Chondrocyte (in vitro differentiated cells): ENCODE results near the gene ADGRV1. TPM values are rescaled to one million over a fixed set of nuclear protein-coding genes. Genes with fewer than 3 reads are reported as not detected.

Experiments
- DNase-seq: peaks from one replicate; pipeline ENCODE4 v3.0.0; 2021; ENCODE audit warnings: mixed read lengths, low spot score
- H3K27ac Mint-ChIP-seq: one replicate; pipeline ENCODE4 v1.8.0; 2021; ENCODE audit warnings: mild to moderate bottlenecking, moderate library complexity, mixed read lengths; ENCODE audit not compliant: unreplicated experiment
- H3K27me3 Mint-ChIP-seq: 2 replicates; pipeline ENCODE4 v1.8.0; 2021; ENCODE audit warnings: low read depth, mixed read lengths
- H3K36me3 Mint-ChIP-seq: 2 replicates; pipeline ENCODE4 v1.8.0; 2021; ENCODE audit warnings: low read depth, mixed read lengths
- H3K4me1 Mint-ChIP-seq: 2 replicates; pipeline ENCODE4 v1.8.0; 2021; ENCODE audit warnings: low read depth, mild to moderate bottlenecking, mixed read lengths
- H3K4me3 Mint-ChIP-seq: one replicate; pipeline ENCODE4 v1.8.0; 2021; ENCODE audit warnings: mild to moderate bottlenecking, moderate library complexity, mixed read lengths; ENCODE audit not compliant: unreplicated experiment
- H3K9me3 Mint-ChIP-seq: 2 replicates; pipeline ENCODE4 v1.8.0; 2021; ENCODE audit warnings: low read depth, mixed read lengths
- total RNA-seq: library from RNA; stranded (reverse); gene quantifications from 3 replicates; pipeline ENCODE4 v1.2.1, GENCODE V29; 2021
- TF ChIP-seq, protein P1 (sequence below): fragments of 200-600 bp; sonication (generic); IDR thresholded peaks from 2 replicates; pipeline ENCODE4 v1.5.0; 2021; ENCODE audit warnings: antibody characterized with exemption, mild to moderate bottlenecking, moderate library complexity

ADGRV1 gene
- total RNA-seq, 1 donor from 2014 or later = 1.5 TPM

DNA sequence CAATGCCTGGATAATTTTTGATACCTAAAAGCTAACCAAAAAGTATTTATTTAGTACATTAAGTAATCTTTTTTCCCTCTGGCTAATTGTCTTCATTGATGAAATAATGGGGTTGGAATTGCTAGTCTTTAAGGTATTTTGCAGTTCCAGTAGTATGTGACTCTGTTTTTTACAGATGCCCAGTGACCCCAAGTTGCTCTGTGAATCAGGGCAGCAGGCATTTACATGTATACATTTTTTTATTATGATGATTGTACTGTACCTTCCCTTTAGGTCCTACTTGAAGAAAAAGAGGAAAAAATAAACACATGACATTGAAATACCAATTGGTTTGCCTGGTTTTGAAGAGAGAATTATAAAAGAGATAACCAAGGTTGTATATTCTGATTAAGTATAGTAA is 385.5 kb downstream of the ADGRV1 start:
- no peaks in the 10 kb centered on the region for H3K36me3 Mint-ChIP-seq
- H3K27me3 Mint-ChIP-seq = no peaks in the 10 kb centered on the region
- no peak overlapping the region for H3K4me3 Mint-ChIP-seq
- TF ChIP-seq, protein P1, sequence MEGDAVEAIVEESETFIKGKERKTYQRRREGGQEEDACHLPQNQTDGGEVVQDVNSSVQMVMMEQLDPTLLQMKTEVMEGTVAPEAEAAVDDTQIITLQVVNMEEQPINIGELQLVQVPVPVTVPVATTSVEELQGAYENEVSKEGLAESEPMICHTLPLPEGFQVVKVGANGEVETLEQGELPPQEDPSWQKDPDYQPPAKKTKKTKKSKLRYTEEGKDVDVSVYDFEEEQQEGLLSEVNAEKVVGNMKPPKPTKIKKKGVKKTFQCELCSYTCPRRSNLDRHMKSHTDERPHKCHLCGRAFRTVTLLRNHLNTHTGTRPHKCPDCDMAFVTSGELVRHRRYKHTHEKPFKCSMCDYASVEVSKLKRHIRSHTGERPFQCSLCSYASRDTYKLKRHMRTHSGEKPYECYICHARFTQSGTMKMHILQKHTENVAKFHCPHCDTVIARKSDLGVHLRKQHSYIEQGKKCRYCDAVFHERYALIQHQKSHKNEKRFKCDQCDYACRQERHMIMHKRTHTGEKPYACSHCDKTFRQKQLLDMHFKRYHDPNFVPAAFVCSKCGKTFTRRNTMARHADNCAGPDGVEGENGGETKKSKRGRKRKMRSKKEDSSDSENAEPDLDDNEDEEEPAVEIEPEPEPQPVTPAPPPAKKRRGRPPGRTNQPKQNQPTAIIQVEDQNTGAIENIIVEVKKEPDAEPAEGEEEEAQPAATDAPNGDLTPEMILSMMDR = no peak
- DNase-seq = no peak
- H3K27ac Mint-ChIP-seq = no peak overlapping the region
- no peaks in the 10 kb centered on the region for H3K9me3 Mint-ChIP-seq
- H3K4me1 Mint-ChIP-seq = peaks cover 16% of the 10 kb centered on the region

DNA sequence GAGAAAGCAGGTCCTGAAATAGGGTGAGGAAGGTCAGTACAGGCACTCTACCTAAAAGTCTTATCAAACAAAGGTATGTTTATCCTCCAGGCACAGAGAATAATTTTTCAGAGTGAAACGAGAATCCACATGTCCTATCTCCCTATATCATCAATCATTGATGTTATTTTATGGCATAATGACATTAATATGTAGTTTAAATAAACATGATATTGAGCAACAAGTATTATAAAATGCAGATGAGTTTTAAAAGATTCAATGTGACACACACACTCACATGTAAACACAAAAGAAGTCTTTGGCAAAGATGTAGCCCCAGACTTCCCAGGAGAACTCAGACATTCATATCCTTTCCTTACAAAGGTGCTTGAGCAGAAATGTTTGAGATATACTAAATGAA is 389.1 kb downstream of the ADGRV1 start:
- H3K4me1 Mint-ChIP-seq = no peaks in the 10 kb centered on the region
- H3K9me3 Mint-ChIP-seq = no peaks in the 10 kb centered on the region
- H3K36me3 Mint-ChIP-seq = no peaks in the 10 kb centered on the region
- TF ChIP-seq, protein P1 = no peak
- H3K4me3 Mint-ChIP-seq = no peak overlapping the region
- no peak for DNase-seq
- H3K27me3 Mint-ChIP-seq = peaks cover 1% of the 10 kb centered on the region
- H3K27ac Mint-ChIP-seq = no peak overlapping the region

DNA sequence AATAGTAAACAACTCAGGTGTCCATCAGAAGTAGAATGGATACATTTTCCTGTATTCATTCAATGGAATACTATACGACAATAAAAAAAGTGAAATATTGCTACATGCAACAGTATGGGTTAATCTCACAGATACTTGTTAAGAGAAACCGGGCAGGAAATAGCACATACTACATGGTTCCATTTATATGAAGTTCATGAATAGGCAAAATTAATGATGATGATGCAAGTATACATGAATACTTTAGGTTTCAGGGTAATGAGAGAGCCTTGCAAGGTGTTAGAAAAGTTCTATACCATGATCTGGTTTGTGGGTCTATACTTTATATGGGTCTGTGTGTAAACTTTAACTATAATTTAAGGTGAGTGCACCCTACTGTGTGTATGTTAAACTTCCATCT is 390.4 kb downstream of the ADGRV1 start:
- Mint-ChIP-seq H3K27ac (no peak overlapping the region), H3K27me3 (peaks cover 2% of the 10 kb centered on the region), H3K9me3 (no peaks in the 10 kb centered on the region), H3K36me3 (no peaks in the 10 kb centered on the region), H3K4me1 (no peaks in the 10 kb centered on the region), H3K4me3 (no peak overlapping the region)
- DNase-seq = no peak
- TF ChIP-seq, protein P1 = no peak

DNA sequence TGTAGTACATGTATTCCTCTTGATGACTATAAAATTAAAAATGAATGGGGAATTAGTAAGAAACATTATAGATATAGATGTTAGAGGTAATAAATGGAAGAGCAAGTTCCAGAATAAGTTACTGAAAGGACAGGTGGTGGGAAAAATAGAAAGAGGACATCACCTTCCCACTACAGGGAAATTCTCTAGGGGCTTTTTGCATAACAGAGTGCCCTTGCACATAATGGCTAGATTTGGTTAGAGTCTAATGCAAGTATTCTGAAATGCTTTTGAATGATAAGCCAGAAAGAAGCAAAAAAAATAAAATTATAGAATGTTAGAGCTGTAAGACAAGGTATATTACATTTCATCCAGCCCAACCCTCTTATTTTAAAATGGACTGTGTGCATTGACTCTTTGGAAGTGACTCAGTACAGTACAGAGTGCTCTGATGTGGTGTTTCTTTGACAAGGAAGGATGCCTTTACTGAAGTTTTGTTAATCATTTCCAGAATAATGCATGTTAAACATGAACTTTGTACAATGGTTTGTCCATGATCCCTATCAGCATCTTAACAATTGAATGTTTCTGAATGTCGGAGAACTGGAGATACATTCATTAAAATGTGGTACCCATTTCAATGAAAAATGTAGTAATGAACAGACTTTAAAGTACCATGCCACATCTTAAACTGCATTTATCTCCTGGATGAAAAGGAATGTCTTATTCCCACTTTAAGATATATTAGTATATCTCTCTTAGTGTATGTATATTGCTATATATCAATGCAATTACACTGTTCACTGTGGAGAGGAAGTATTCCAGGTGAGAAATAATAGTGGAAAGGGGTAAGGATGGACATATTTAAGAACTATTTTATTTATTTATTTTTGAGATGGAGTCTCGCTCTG is 391.1 kb downstream of the ADGRV1 start:
- Mint-ChIP-seq H3K27me3 (peaks cover 2% of the 10 kb centered on the region), H3K4me1 (no peaks in the 10 kb centered on the region), H3K4me3 (no peak overlapping the region), H3K36me3 (no peaks in the 10 kb centered on the region), H3K9me3 (peaks cover under 1% of the 10 kb centered on the region), H3K27ac (no peak overlapping the region)
- TF ChIP-seq, protein P1 = no peak
- no peak for DNase-seq

DNA sequence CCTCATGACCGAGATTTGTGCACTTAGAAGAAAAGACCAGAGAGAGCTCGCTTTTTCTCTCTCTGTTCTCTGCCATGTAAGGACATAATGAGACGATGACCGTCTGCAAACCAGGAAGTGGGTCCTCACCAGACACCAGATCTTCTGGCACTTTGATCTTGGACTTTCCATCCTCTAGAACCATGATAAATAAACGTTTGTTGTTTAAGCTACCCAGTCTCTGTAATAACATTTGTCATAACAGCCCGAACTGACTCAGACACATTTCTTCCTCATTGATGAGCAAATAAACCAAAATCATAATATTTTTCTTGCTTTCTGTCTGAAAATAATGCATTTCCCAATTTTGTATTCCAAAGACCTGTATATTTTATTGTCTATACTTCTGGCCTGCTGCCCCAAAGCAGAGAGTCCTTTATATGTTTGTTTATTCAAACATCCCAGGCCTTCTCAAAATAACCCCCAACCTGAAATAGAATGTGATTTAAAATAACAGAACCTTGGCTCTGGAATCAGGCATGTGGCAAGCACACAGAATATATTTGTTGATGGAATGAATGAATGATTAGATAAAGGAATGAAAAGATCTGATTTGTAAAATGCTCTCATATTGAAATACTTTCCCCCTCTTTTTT is 396.5 kb downstream of the ADGRV1 start:
- Mint-ChIP-seq H3K4me3 (no peak overlapping the region), H3K9me3 (peaks cover 5% of the 10 kb centered on the region)

More for the DNA sequence above, 396.5 kb downstream of the ADGRV1 start:
- no peak overlapping the region for H3K27ac Mint-ChIP-seq
- no peaks in the 10 kb centered on the region for H3K36me3 Mint-ChIP-seq
- no peak for DNase-seq
- peaks cover 15% of the 10 kb centered on the region for H3K4me1 Mint-ChIP-seq
- TF ChIP-seq, protein P1 = no peak
- peaks cover 2% of the 10 kb centered on the region for H3K27me3 Mint-ChIP-seq
